ENCODE data around the gene PRKCH. TPM values are rescaled to one million over a fixed set of nuclear protein-coding genes. Genes with fewer than 3 reads are reported as not detected.
A peak's percentile ranks its signal among the peaks of the same experiment; 100 is the strongest.
"Not testable (repeated sequence)": the region's sequence is repeated elsewhere in the genome, so short reads cannot be mapped to it uniquely, and the experiment has no call there.

Gene PRKCH
- total and polyA plus RNA-seq, 8 donors: 35.2 to 48.8 (median 43.1) TPM

- peak; percentile 17 for ATAC-seq
- DNase-seq: no peak
- peaks cover 0 to 42% of the 10 kb centered on the region in 2 donors for H3K4me1 ChIP-seq
- H3K27ac ChIP-seq: peak overlapping the region in 1 of 2 donors; percentile 13
- no peaks in the 10 kb centered on the region for H3K27me3 ChIP-seq
- H3K4me3 ChIP-seq: no peak overlapping the region
- no peak for TF ChIP-seq CTCF (IDR thresholded peaks at IDR 0.05)
- intact Hi-C loops (cut with DNase I): loop anchor here (5.0 to 10.0 kb wide), 2 partner anchors 270 to 372 kb away; no protein-coding TSS in a partner anchor
- peaks cover 0 to 14% of the 10 kb centered on the region in 2 donors for H3K36me3 ChIP-seq
- H3K9me3 ChIP-seq: no peaks in the 10 kb centered on the region
Measured at GRCh38 chr14:61462566-61463193, 141.3 kb downstream of the PRKCH start.

- H3K36me3 ChIP-seq: peaks cover 0 to 3% of the 10 kb centered on the region in 2 donors
- ATAC-seq (no peak), DNase-seq (no peak)
- H3K27ac ChIP-seq: no peak overlapping the region
- H3K4me3 ChIP-seq: no peak overlapping the region
- intact Hi-C loops (cut with DNase I): loop anchor here (5.0 to 10.0 kb wide), 2 partner anchors 269 to 371 kb away; no protein-coding TSS in a partner anchor
- no peaks in the 10 kb centered on the region for H3K27me3 ChIP-seq
- H3K4me1 ChIP-seq: peaks cover 0 to 52% of the 10 kb centered on the region in 2 donors
- H3K9me3 ChIP-seq: no peaks in the 10 kb centered on the region
- no peak for TF ChIP-seq CTCF (IDR thresholded peaks at IDR 0.05)
Measured at GRCh38 chr14:61463664-61464285, 142.4 kb downstream of the PRKCH start.

GRCh38 chr14:61464539-61465320 lies 143.4 kb downstream of the PRKCH start:
- not testable (repeated sequence) for H3K27ac ChIP-seq

GRCh38 chr14:61466249-61466904 lies 145.0 kb downstream of the PRKCH start:
- Histone ChIP-seq H3K4me1 (peaks cover 4 to 74% of the 10 kb centered on the region in 2 donors), H3K9me3 (no peaks in the 10 kb centered on the region), H3K27ac (peak overlapping the region; percentile 41 to 51), H3K27me3 (no peaks in the 10 kb centered on the region), H3K36me3 (no peaks in the 10 kb centered on the region), H3K4me3 (no peak overlapping the region)
- no peak for TF ChIP-seq CTCF (IDR thresholded peaks at IDR 0.05)
- ATAC-seq: peak; percentile 54
- peak in 2 of 4 donors; percentile 57 to 81 for DNase-seq
- intact Hi-C loops (cut with DNase I): loop anchor here in 1 of 2 donors (10.0 kb wide), 1 partner anchor 368 kb away; no protein-coding TSS in a partner anchor

More at GRCh38 chr14:61464539-61465320, 143.4 kb downstream of the PRKCH start:
- not testable (repeated sequence) for H3K36me3 ChIP-seq, H3K4me3 ChIP-seq, DNase-seq, ATAC-seq, H3K9me3 ChIP-seq, H3K27me3 ChIP-seq
- peaks cover 0 to 60% of the 10 kb centered on the region in 2 donors for H3K4me1 ChIP-seq
- intact Hi-C loops (cut with DNase I): loop anchor here (5.0 to 10.0 kb wide), 2 partner anchors 268 to 370 kb away; no protein-coding TSS in a partner anchor

GRCh38 chr14:61466905-61467280 lies 145.5 kb downstream of the PRKCH start:
- H3K4me1 ChIP-seq: peaks cover 4 to 74% of the 10 kb centered on the region in 2 donors
- peak overlapping the region; percentile 41 to 51 for H3K27ac ChIP-seq
- intact Hi-C loops (cut with DNase I): loop anchor here in 1 of 2 donors (10.0 kb wide), 1 partner anchor 368 kb away; no protein-coding TSS in a partner anchor
- H3K9me3 ChIP-seq: no peaks in the 10 kb centered on the region
- H3K4me3 ChIP-seq: no peak overlapping the region
- no peak for DNase-seq
- no peak for TF ChIP-seq CTCF (IDR thresholded peaks at IDR 0.05)
- no peaks in the 10 kb centered on the region for H3K36me3 ChIP-seq
- no peak for ATAC-seq
- no peaks in the 10 kb centered on the region for H3K27me3 ChIP-seq
